Kidney tubule cell (primary cell): Measurements from ENCODE around the gene PDE4D.

ENCODE experiments used
- DNase-seq: peaks from one replicate; pipeline ENCODE4 v3.0.0-alpha.2; 2018; ENCODE audit warnings: low spot score

PDE4D gene

DNA sequence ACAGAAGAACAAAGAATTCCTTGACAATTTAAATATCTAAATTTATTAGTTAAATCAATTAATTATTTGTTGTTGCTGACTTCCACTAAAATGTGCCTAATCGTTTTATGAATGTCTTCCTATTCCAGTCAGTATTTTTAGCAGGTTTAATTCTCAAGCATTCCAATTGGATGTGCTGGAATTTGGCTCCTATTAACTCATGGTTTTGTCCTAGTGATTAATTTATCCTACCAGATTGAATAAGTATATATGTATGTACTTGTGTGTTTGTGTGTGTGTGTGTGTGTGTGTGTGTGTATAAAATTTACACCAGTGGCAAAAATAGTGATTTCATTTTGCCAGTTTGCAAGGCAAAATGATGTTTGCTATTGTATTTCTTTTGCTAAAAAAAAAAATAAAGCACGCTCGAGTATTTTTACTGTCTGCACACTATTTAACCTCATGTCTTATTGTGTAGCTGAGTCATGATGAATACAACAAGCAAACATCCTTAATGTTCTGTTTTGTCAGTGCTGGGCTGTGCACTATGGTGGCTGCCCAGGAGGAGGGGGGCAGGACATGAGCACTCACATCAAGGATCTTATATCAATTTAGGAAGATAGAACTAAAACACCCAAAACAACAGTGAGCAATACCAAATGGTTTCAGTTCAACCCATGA, 375.5 kb downstream of the PDE4D start:
- DNase-seq, result peak; percentile 82

DNA sequence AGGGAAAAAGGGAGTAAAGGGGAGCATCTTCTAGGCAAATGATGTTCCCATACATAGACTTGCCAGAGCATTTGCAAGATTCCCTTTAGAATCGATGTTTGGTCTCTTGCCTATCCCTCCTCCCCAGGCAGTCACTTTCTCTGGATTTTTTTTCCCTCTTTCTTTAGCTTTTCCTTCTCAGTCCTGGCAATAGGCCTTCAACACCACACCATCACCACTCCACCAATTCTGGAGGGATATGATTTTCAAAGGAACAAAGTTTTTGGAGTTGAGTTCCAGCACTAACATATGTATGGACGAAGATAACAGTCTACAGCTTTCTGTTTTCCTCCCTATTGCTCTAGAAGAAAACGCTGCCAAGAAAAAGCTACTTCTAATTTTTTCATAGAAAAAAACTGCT, 377.4 kb downstream of the PDE4D start:
- DNase-seq, result no peak

DNA sequence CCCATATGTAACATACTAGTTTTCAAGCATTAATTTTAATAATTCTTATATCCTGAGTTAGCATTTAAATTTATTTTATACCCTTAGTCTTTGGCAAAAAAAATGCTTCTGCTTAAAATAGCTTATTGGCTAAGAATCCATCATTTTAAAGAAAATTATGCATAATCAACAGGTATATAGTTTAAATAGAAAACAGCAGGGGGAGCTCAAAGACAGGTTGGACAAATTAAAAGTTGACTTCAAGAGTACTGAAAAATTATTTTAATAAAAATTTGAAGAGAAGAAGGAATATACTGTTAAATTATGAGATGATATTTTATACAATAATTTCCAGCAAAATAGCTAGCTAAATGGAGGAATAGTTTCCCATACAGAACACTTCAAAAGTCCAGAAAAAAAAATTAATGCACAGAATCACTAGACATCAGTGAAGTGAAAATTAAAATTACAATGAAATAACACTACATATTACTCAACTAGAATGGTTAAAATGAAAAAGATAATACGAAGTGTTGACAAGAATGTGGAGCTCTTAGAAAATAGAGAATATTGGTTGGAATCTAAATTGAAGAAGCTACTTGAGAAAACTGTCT, 387.1 kb downstream of the PDE4D start:
- DNase-seq, result peak; percentile 45

DNA sequence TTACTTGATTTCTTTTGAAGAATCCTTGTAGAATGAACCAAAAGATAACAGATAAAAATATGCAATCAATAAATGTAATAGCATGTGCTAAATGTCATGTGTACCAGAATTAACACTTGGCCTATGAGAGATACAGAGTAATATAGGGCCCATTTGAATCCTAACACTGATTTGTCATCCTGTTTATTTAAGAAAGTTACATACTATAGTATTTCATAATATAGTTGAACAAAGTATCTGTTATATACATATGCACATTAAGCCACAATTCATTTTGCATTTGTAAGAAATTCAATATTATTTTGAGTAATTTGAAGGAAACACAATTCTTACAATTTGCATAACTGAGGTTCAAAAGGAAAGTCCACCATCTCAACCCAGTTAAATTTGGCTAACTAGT, 389.5 kb downstream of the PDE4D start:
- no peak for DNase-seq

GRCh38 chr5:59503220-59503619, 390.3 kb downstream of the PDE4D start:
- no peak for DNase-seq

- DNase-seq, result no peak
Observed at GRCh38 chr5:59501316-59501715, 392.2 kb downstream of the PDE4D start.

GRCh38 chr5:59500014-59500413, 393.5 kb downstream of the PDE4D start:
- DNase-seq, result no peak

DNA sequence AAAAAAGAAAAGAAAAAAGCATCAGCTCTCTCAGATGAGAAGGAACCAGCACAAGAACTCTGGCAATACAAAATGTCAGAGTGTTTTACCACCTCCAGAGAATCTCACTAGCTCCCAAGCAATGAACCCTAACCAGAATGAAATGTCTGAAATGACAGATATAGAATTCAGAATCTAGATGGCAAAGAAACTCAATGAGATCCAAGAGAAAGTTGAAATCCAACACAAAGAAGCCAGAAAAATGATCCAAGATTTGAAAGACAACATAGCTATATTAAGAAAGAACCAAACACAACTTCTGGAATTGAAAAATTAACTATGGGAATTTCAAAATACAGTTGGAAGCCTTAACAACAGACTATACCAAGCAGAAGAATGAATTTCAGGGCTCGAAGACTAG, 396.3 kb downstream of the PDE4D start:
- no peak for DNase-seq

DNA sequence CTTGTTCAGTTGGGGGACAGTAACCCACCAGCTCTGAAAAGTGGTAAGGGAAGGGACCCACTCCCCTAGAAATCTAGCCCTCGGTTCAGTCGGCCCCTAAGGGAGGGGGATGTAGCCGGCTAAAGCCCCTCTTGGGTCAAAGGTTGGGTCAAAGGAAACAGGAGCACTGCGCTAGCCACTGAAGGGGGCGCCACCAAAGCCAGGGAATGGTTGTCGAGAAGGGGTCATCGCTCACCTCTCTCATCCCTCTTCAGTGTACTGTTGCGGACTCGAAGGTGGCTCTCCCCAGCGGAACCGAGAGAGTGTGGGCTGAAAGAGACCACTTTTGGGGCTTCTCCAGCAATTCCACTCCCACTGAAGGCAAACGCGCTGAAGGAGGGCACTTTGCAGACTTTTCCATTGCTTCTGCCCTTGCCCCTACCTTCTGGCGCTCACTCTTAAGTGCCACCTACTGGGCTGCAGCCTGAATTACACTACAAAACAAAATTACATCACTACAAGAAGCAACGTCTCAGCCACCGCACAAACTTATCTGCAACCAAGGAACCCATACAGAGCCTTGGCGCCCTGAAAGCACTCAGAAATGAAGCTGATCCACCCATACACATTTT, 396.9 kb downstream of the PDE4D start:
- peak; percentile 41 for DNase-seq

DNA sequence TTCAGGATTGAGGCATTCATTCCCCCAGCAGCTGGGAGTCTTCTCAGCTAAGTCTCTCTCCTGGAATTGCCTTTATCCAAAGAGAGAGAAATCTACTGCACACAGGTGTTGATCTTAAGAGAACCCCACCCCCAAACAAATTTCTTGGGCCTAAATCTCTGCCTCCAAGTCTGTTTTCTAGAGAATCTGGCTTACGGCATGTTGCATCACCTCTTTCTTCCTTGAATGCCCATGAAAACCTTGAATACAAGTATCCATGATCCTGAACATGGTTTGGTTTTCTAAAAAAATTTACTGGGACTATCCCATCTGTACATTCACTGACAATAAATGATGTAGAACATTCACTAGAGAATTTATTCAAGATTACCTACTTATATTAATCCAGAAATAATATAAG, 401.6 kb downstream of the PDE4D start:
- DNase-seq, result no peak

- DNase-seq, result no peak
Observed at GRCh38 chr5:59489551-59489950, 404.0 kb downstream of the PDE4D start.

- DNase-seq, result peak; percentile 37
Observed at GRCh38 chr5:59487772-59488729, 405.5 kb downstream of the PDE4D start.

- peak; percentile 10 for DNase-seq
Observed at GRCh38 chr5:59487068-59487686, 406.3 kb downstream of the PDE4D start.

DNA sequence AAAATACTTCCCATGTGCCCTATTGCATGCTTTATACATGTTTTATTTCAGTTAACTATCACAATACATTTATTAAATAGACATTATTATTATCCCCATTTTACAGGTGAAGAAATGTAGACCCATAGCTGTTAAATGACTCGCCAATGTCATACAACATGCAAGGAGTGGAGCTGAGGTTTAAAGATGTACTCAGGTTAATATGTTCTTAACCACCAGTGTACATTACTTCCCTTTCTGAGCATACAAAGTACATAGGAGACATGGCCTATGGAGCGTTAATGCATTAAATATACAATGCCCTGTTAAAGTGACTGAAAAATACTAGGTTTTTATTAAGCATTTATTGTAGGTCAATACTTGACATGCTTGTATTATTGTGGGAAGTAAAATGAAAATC, 407.0 kb downstream of the PDE4D start:
- DNase-seq, result no peak

DNA sequence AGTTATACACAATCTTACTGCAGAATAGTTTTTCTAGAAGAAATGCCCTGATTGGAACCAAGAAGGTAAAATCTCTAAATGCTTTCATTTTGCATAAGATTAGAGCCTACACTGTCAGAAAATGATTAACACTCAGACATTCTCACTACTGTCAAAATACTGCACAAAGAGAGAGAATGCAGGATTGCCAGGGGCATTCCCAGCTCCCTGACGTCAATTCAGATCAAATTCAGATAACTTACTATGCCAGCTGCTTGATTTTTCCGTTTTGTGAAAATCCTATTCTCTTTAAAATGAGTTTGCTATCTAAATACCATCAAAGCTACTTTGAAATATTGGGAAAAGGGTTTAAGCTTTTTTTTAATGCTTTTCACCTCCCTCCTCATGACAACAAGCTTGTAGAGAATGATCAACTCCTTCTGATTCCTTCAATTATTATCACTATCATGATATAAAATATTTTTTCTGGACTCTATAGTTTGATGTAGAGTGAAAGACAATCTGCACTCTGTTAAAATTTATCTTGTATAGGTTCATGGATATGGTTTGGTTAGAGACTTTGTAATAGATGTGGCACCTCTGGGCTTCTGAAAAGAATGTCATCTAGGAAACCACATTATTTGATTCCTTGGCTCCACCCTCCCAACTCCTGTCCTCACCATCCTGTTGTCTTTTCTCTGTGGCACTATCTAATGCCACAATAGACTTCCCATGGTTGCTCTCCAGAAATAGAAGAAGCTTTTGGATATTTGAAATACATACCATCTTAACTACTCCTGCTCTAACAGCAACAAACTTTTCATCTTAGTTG, 407.7 kb downstream of the PDE4D start:
- DNase-seq, result peak; percentile 67

DNA sequence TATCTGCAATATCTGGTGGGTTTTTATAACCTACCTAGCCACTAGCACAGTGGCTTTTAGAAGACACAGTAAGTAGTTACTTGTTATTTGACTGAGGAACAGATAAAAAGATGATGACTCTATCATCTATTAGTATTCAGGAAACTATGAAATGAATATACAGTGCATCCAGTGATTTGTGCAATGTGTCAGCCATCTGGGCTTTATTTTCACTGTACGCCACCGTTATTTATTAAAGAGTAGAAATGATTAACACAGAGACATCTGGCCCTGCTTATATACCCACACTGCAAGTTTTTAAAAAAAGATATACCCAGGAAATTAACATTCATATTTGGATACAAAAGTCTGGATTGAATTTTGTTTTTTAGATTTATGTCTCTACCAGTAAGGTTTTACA, 408.4 kb downstream of the PDE4D start:
- DNase-seq, result peak; percentile 71

- peak; percentile 52 for DNase-seq
Observed at GRCh38 chr5:59484618-59485017, 408.9 kb downstream of the PDE4D start.

GRCh38 chr5:59483971-59484472, 409.5 kb downstream of the PDE4D start:
- DNase-seq, result peak; percentile 96

DNA sequence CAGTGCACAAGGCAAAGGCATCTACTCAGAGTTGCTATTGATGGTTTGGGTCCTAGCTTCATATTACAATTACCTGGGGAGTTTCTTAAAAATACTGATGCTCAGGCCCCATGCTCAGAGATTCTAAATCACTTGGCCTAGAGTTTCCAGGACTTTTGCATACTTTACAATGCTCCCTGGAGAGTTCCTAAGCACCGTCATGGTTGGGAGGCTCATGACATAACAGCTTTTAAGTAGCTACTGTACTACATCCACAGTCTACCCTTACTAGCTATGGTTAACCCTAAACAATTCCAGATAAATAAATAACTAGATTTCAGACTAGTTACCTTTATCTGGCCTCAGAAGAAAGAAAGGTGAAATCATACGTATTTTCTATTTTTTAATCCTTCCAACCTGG, 414.4 kb downstream of the PDE4D start:
- DNase-seq, result peak; percentile 42

- DNase-seq, result peak; percentile 39
Observed at GRCh38 chr5:59474324-59474723, 419.2 kb downstream of the PDE4D start.

DNA sequence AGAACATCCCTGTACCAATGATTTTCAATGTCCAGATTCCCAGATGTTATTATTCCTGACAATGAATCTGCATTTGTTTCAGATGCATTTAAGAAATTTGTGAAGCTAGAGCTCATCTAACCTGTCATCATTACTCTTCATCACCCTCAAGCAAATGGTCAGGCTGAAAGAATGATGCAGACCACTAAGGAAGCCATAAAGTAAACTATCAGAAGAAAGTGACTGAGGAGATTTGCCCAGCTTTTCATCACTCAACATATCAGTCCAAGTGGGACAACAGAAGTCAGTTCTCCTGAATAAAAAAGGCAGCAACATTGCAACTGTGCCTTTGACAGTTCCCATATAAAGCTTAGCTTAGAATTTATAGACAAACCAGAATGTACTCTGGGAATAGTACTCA, 419.9 kb downstream of the PDE4D start:
- DNase-seq, result no peak
